ENCODE data around the gene RXRG.

RXRG gene

GRCh38 chr1:165456861-165457260 lies 11.9 kb upstream of the RXRG start:
- Histone ChIP-seq H3K9me3 (ENCODE audit: low read depth, low read length) (no peaks in the 10 kb centered on the region), H3K36me3 (ENCODE audit: insufficient read depth, low read length) (no peaks in the 10 kb centered on the region), H3K27ac (no peak overlapping the region), H3K9ac (ENCODE audit: insufficient read length) (no peak overlapping the region), H3K4me3 (no peak overlapping the region)
- DNase-seq (ENCODE audit: low read depth, low spot score), result no peak
- TF ChIP-seq POLR2AphosphoS5 (IDR thresholded peaks at IDR 0.05; ENCODE audit: borderline replicate concordance, low read depth, low read length) (no peak), FOXP2 (optimal IDR thresholded peaks at IDR 0.05; ENCODE audit: control extremely low read depth, extremely low read length, insufficient read depth) (no peak), EZH2 (IDR thresholded peaks at IDR 0.05) (no peak)

- Histone ChIP-seq H3K9ac (ENCODE audit: insufficient read length) (no peak overlapping the region), H3K27ac (no peak overlapping the region), H3K9me3 (ENCODE audit: low read depth, low read length) (no peaks in the 10 kb centered on the region), H3K36me3 (ENCODE audit: insufficient read depth, low read length) (no peaks in the 10 kb centered on the region), H3K4me3 (no peak overlapping the region)
- TF ChIP-seq POLR2AphosphoS5 (IDR thresholded peaks at IDR 0.05; ENCODE audit: borderline replicate concordance, low read depth, low read length) (no peak), EZH2 (IDR thresholded peaks at IDR 0.05) (no peak), FOXP2 (optimal IDR thresholded peaks at IDR 0.05; ENCODE audit: control extremely low read depth, extremely low read length, insufficient read depth) (no peak)
- no peak for DNase-seq (ENCODE audit: low read depth, low spot score)
Measured at GRCh38 chr1:165456114-165456513, 11.2 kb upstream of the RXRG start.

GRCh38 chr1:165455111-165455510 lies 10.2 kb upstream of the RXRG start:
- Histone ChIP-seq H3K27ac (no peak overlapping the region), H3K9ac (ENCODE audit: insufficient read length) (no peak overlapping the region)

GRCh38 chr1:165454091-165454610 lies 9.2 kb upstream of the RXRG start:
- no peak overlapping the region for H3K27ac ChIP-seq

More at GRCh38 chr1:165455111-165455510, 10.2 kb upstream of the RXRG start:
- Histone ChIP-seq H3K9me3 (ENCODE audit: low read depth, low read length) (no peaks in the 10 kb centered on the region), H3K36me3 (ENCODE audit: insufficient read depth, low read length) (no peaks in the 10 kb centered on the region), H3K4me3 (no peak overlapping the region)
- DNase-seq (ENCODE audit: low read depth, low spot score), result no peak
- TF ChIP-seq FOXP2 (optimal IDR thresholded peaks at IDR 0.05; ENCODE audit: control extremely low read depth, extremely low read length, insufficient read depth), result no peak
- no peak for TF ChIP-seq POLR2AphosphoS5 (IDR thresholded peaks at IDR 0.05; ENCODE audit: borderline replicate concordance, low read depth, low read length)
- no peak for TF ChIP-seq EZH2 (IDR thresholded peaks at IDR 0.05)

GRCh38 chr1:165452336-165453130 lies 7.6 kb upstream of the RXRG start:
- H3K9me3 ChIP-seq (ENCODE audit: low read depth, low read length), result no peaks in the 10 kb centered on the region
- no peak overlapping the region for H3K27ac ChIP-seq
- no peak overlapping the region for H3K9ac ChIP-seq (ENCODE audit: insufficient read length)
- H3K4me3 ChIP-seq, result no peak overlapping the region
- TF ChIP-seq FOXP2 (optimal IDR thresholded peaks at IDR 0.05; ENCODE audit: control extremely low read depth, extremely low read length, insufficient read depth) (no peak), EZH2 (IDR thresholded peaks at IDR 0.05) (no peak), POLR2AphosphoS5 (IDR thresholded peaks at IDR 0.05; ENCODE audit: borderline replicate concordance, low read depth, low read length) (no peak)
- no peak for DNase-seq (ENCODE audit: low read depth, low spot score)
- no peaks in the 10 kb centered on the region for H3K36me3 ChIP-seq (ENCODE audit: insufficient read depth, low read length)

More at GRCh38 chr1:165454091-165454610, 9.2 kb upstream of the RXRG start:
- no peak overlapping the region for H3K4me3 ChIP-seq
- H3K9me3 ChIP-seq (ENCODE audit: low read depth, low read length), result no peaks in the 10 kb centered on the region
- TF ChIP-seq FOXP2 (optimal IDR thresholded peaks at IDR 0.05; ENCODE audit: control extremely low read depth, extremely low read length, insufficient read depth) (no peak), POLR2AphosphoS5 (IDR thresholded peaks at IDR 0.05; ENCODE audit: borderline replicate concordance, low read depth, low read length) (no peak), EZH2 (IDR thresholded peaks at IDR 0.05) (no peak)
- no peaks in the 10 kb centered on the region for H3K36me3 ChIP-seq (ENCODE audit: insufficient read depth, low read length)
- DNase-seq (ENCODE audit: low read depth, low spot score), result no peak
- no peak overlapping the region for H3K9ac ChIP-seq (ENCODE audit: insufficient read length)

GRCh38 chr1:165451691-165452090 lies 6.8 kb upstream of the RXRG start:
- TF ChIP-seq POLR2AphosphoS5 (IDR thresholded peaks at IDR 0.05; ENCODE audit: borderline replicate concordance, low read depth, low read length), result no peak
- TF ChIP-seq FOXP2 (optimal IDR thresholded peaks at IDR 0.05; ENCODE audit: control extremely low read depth, extremely low read length, insufficient read depth), result no peak
- TF ChIP-seq EZH2 (IDR thresholded peaks at IDR 0.05), result no peak
- no peak for DNase-seq (ENCODE audit: low read depth, low spot score)

GRCh38 chr1:165449131-165449530 lies 4.2 kb upstream of the RXRG start:
- TF ChIP-seq EZH2 (IDR thresholded peaks at IDR 0.05), result no peak
- no peak for TF ChIP-seq POLR2AphosphoS5 (IDR thresholded peaks at IDR 0.05; ENCODE audit: borderline replicate concordance, low read depth, low read length)
- no peak for TF ChIP-seq FOXP2 (optimal IDR thresholded peaks at IDR 0.05; ENCODE audit: control extremely low read depth, extremely low read length, insufficient read depth)
- no peak for DNase-seq (ENCODE audit: low read depth, low spot score)
- no peaks in the 10 kb centered on the region for H3K36me3 ChIP-seq (ENCODE audit: insufficient read depth, low read length)
- H3K9ac ChIP-seq (ENCODE audit: insufficient read length), result no peak overlapping the region
- H3K27ac ChIP-seq, result no peak overlapping the region
- H3K9me3 ChIP-seq (ENCODE audit: low read depth, low read length), result no peaks in the 10 kb centered on the region
- no peak overlapping the region for H3K4me3 ChIP-seq

More at GRCh38 chr1:165451691-165452090, 6.8 kb upstream of the RXRG start:
- Histone ChIP-seq H3K9me3 (ENCODE audit: low read depth, low read length) (no peaks in the 10 kb centered on the region), H3K36me3 (ENCODE audit: insufficient read depth, low read length) (no peaks in the 10 kb centered on the region), H3K4me3 (no peak overlapping the region), H3K27ac (no peak overlapping the region), H3K9ac (ENCODE audit: insufficient read length) (no peak overlapping the region)

- Histone ChIP-seq H3K9me3 (ENCODE audit: low read depth, low read length) (no peaks in the 10 kb centered on the region), H3K9ac (ENCODE audit: insufficient read length) (no peak overlapping the region), H3K36me3 (ENCODE audit: insufficient read depth, low read length) (no peaks in the 10 kb centered on the region), H3K27ac (no peak overlapping the region), H3K4me3 (peak overlapping the region; percentile 72)
- DNase-seq (ENCODE audit: low read depth, low spot score), result no peak
- TF ChIP-seq FOXP2 (optimal IDR thresholded peaks at IDR 0.05; ENCODE audit: control extremely low read depth, extremely low read length, insufficient read depth) (no peak), EZH2 (IDR thresholded peaks at IDR 0.05) (no peak), POLR2AphosphoS5 (IDR thresholded peaks at IDR 0.05; ENCODE audit: borderline replicate concordance, low read depth, low read length) (no peak)
Measured at GRCh38 chr1:165445388-165445787, 462 bp upstream of the RXRG start.

Measured in SK-N-MC (cell line).